Measurements from ENCODE around the gene EML4.

The EML4 gene

DNA sequence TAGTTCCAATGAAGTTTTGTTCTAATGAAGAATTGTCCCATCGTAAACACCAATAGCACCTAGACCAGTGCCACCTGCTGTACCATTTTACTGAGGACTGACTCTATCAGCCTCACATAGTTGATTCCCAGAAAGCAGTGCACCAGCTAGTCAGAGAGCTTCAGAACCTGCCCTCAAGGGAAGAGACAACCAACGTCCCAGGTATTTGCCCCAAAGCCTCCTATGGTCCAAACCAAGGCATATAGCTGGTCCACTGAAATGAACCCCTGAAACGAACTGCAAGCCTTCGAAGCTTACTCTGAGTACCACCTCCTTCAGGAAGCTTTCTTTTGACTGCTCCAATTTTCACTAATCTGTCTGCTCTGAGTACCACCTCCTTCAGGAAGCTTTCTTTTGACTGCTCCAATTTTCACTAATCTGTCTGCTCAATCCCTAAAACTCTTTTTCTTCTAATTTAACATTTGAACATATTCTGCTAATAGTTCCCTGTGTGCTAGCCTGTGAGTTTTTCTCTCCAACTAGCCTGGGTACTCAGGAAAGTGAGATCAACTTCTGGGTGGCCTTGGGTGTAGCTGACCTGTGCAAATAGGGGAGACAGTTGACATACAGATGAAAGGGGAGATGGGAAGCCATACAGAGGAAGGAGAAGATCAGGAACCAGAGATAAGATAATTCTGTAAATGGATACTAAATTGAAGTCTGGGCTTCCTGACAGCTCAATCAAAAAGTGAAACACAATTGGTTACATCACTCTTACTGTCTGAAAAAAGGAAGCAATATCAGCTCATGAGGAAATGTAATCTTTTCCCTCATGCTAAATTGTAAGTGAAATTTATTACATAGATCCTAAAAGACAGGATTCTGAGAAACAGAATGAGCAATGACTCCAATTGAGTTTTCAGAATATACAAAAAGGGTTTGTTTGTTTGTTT lies 33.5 kb upstream of the EML4 start:
- no peaks in the 10 kb centered on the region for H3K9me3 ChIP-seq (replicated peaks in 1 of 11)
- H3K27me3 ChIP-seq: peaks cover 0 to 6% (median 0%) of the 10 kb centered on the region in 11 experiments; a peak in 1 of 22 replicates
- peak overlapping the region in 1 of 11 experiments; percentile 5; a peak in 1 of 22 replicates for H3K9ac ChIP-seq
- H4K20me1 ChIP-seq: no peaks in the 10 kb centered on the region
- no peak for TF ChIP-seq Cebpa-rat (IDR thresholded peaks at IDR 0.05)
- H3K36me3 ChIP-seq: no peaks in the 10 kb centered on the region
- H3K27ac ChIP-seq: peak overlapping the region in 6 of 11 experiments; percentile 2 to 44 (median 24); a peak in 6 of 22 replicates
- peaks cover 58 to 89% (median 67%) of the 10 kb centered on the region in 10 experiments for H3K4me1 ChIP-seq
- no peak overlapping the region for H3K4me3 ChIP-seq
- H3K4me2 ChIP-seq: peak overlapping the region; percentile 48 to 83 (median 76)

DNA sequence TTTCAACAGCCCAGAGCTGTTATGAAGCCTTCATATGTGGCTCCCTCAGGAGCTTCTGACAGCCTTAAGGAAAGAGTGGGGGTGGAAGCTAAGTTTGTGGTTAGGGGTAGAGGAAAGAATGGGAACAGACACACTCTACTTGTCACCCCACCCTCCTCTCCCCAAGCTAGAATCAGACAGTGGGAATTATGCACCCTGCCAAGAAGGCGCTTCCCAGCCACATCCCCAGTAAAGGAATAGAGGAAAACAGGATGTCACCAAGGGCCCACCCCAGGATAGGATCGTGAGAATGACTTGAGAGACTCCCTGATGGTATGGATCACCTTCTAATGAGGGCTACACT lies 32.4 kb upstream of the EML4 start:
- peak overlapping the region; percentile 48 to 83 (median 76) for H3K4me2 ChIP-seq
- H4K20me1 ChIP-seq: no peaks in the 10 kb centered on the region
- H3K4me3 ChIP-seq: no peak overlapping the region
- H3K4me1 ChIP-seq: peaks cover 64 to 97% (median 72%) of the 10 kb centered on the region in 10 experiments
- H3K27ac ChIP-seq: peak overlapping the region in 1 of 11 experiments; percentile 44; a peak in 3 of 22 replicates
- 0 out of 22 replicates have a peak overlapping the region, but pooled peaks of 1 of the 11 experiments have one; percentile 18 for H3K9ac ChIP-seq
- peaks cover 0 to 6% (median 0%) of the 10 kb centered on the region in 11 experiments; a peak in 1 of 22 replicates for H3K27me3 ChIP-seq
- no peaks in the 10 kb centered on the region for H3K9me3 ChIP-seq (replicated peaks in 1 of 11)
- H3K36me3 ChIP-seq: no peaks in the 10 kb centered on the region
- TF ChIP-seq Cebpa-rat (IDR thresholded peaks at IDR 0.05): no peak

DNA sequence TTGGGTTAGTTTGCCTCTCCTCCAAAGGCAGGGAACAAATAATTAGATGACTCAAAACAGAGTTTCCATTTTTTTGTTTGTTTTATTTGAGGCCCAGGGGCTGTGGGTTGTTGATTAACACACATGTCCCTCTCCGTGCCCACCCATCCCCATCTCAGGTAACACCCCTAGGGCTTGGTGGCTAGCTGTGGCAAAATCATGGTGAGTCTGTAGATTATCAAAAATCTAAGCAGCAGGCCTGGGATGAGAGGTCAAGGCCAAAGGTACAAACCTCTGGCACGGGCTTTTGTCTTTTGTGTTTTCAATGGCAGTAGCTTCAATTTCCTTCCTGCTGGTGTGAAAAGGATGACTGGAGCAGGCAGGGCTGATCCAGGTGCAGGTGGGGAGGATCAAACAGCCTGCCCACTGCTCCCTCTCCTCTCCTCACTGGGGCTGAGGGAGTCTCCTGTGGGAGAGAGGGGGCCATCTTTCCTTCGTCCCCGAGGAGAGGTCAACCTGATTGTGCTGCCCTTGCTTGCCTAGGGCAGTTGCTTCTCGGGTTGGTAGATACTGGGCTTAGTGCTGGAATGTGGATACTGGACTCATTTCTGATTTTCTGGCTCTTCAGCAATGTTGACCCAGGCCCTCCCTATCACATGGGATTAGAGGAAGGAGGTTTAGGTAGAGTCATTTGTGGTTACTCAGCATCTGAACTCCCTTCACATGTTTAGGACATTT lies 31.9 kb upstream of the EML4 start:
- Histone ChIP-seq H3K36me3 (no peaks in the 10 kb centered on the region), H3K27ac (no peak overlapping the region), H3K4me2 (peak overlapping the region; percentile 48 to 83 (median 76)), H3K4me1 (peaks cover 64 to 97% (median 72%) of the 10 kb centered on the region in 10 experiments), H3K9ac (0 out of 22 replicates have a peak overlapping the region, but pooled peaks of 1 of the 11 experiments have one; percentile 18), H3K4me3 (no peak overlapping the region), H3K27me3 (peaks cover 0 to 6% (median 0%) of the 10 kb centered on the region in 11 experiments; a peak in 1 of 22 replicates), H4K20me1 (no peaks in the 10 kb centered on the region), H3K9me3 (replicated peaks in 1 of 11) (no peaks in the 10 kb centered on the region)
- TF ChIP-seq Cebpa-rat (IDR thresholded peaks at IDR 0.05): no peak

DNA sequence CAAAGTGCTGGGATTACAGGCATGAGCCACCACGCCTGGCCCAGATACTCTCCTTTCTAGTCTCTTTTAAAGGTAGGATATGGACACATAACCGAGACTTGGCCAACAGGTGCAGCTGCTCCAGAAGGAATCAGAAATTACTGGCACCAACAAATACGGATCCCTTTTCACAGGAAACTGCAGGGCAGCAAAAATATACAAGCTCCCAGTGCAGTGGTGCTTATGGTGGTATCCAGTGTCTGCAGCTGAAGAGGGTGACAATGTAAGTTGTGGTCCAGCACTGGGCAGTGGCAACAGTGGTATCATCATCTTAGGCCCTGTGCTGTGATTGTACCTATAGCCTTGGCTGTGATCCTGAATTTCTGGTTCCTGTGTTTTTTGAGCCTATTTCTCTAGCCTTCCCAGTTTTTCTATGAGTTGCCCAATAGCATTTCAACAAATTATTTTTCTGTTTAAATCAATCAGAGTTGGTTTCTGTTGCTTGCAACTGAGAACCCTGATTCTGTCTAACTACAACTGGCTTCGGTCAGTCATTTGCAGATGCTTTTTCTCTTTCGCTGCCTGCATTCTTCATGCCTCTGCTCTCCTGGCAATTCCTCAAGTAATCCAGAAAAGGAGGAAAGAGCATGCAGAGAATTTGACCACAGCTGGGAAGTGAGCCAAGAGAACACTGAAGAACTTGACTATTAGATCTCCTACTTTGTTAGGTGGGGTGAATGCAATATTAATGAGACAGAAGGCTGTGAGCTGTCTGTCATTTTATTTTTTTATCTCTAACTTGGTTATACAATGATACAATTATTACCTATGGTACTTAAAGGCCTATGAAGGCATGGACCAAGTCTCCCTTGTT lies 30.8 kb upstream of the EML4 start:
- Histone ChIP-seq H3K4me3 (no peak overlapping the region), H3K27ac (no peak overlapping the region), H3K4me1 (peaks cover 61 to 96% (median 70%) of the 10 kb centered on the region in 10 experiments), H3K27me3 (peaks cover 0 to 6% (median 0%) of the 10 kb centered on the region in 11 experiments; a peak in 1 of 22 replicates), H3K4me2 (peak overlapping the region in 3 of 11 experiments; percentile 2 to 24 (median 12); a peak in 4 of 22 replicates), H3K9ac (no peak overlapping the region), H3K36me3 (no peaks in the 10 kb centered on the region), H4K20me1 (no peaks in the 10 kb centered on the region), H3K9me3 (replicated peaks in 1 of 11) (no peaks in the 10 kb centered on the region)
- no peak for TF ChIP-seq Cebpa-rat (IDR thresholded peaks at IDR 0.05)

DNA sequence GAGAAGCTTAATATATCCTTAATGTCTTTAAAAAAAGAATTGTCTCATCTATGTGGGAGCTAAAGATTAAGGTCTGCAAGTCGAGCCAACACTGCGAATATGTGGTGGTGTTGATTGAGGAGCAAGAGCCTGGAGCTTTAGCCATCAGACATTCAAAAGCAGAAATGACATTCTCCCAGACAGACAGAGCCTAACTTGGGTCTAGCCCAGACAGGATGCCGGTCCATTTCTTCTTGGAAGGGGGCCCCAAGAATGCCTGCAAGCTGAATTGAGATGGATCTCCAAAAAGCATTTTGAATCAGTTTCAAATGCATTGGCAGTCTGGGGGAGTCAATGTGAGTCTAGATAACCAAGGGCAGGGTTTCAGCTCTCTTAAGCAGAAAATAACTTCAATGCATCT lies 30.1 kb upstream of the EML4 start:
- Histone ChIP-seq H3K4me3 (no peak overlapping the region), H3K9ac (no peak overlapping the region), H3K27ac (no peak overlapping the region)

DNA sequence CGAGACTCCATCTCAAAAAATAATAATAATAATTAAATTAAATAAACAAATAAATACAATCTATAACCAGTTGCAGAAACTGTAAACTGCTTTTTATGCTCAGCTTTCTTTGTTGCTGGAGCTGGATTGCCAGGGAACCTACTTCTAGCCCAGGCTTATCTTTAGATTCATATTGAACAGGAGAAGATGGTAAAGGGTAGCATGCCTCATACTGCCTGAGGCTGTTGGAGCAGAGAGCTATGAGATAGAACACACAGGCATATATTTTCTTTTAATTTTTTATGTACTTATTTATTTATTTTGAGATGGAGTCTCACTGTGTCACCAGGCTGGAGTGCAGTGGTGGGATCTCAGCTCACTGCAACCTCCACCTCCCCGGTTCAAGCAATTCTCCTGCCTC lies 28.7 kb upstream of the EML4 start:
- no peak overlapping the region for H3K27ac ChIP-seq
- H3K4me2 ChIP-seq: peak overlapping the region in 4 of 11 experiments; percentile 86 to 95 (median 91); a peak in 8 of 22 replicates
- peaks cover 42 to 75% (median 50%) of the 10 kb centered on the region in 10 experiments for H3K4me1 ChIP-seq

More for the DNA sequence above, 30.1 kb upstream of the EML4 start:
- Histone ChIP-seq H3K9me3 (replicated peaks in 1 of 11) (no peaks in the 10 kb centered on the region), H4K20me1 (no peaks in the 10 kb centered on the region), H3K27me3 (no peaks in the 10 kb centered on the region), H3K4me1 (peaks cover 54 to 88% (median 63%) of the 10 kb centered on the region in 10 experiments), H3K4me2 (peak overlapping the region in 3 of 11 experiments; percentile 2 to 24 (median 12); a peak in 4 of 22 replicates), H3K36me3 (no peaks in the 10 kb centered on the region)
- TF ChIP-seq Cebpa-rat (IDR thresholded peaks at IDR 0.05): no peak

DNA sequence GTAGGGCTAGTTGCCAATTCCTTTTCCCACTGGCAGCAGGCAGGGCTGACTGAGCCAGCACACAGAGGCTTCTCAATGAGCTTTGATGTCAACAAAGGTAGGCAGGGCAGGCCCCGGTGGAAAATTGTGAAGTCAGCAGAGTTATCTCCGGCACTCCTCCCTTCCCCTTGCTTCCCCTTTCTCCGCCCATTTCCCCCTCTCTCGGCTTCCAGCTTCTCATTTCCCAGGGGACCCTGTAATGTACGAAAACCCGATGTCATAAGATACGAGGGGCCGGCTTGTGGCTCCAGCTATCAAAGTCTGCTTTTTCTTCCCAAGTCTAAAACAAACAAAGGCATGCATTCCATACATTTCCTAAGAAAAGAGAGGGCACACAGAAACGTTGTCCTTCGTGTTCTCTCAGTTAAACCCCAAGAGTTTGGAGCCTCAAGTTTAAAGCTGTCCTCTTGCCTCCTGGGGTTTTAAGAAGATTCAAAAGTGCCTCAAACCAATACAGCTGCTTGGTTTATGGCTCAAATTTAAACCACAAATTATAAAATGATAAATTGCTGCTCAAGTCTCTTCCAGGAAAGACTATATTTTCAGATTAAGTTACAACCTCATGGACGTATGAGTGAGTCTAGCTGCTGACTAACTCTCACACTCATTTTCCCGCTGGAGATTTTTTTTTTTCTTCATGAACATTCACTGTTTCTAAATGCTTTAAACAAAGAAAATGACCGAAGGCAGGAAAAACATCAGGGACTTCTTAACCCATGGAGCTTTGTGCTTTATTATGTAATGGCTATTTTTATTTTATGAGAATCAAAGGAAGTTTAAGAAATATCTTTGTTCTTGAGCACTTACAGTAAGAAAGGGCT lies 27.2 kb upstream of the EML4 start:
- H3K27ac ChIP-seq: peak overlapping the region; percentile 32 to 70 (median 58); a peak in 21 of 22 replicates
- H3K27me3 ChIP-seq: no peaks in the 10 kb centered on the region
- H3K4me2 ChIP-seq: peak overlapping the region; percentile 77 to 95 (median 86)
- H3K4me1 ChIP-seq: peaks cover 27 to 61% (median 35%) of the 10 kb centered on the region in 10 experiments
- no peaks in the 10 kb centered on the region for H4K20me1 ChIP-seq
- H3K36me3 ChIP-seq: no peaks in the 10 kb centered on the region
- peak overlapping the region; percentile 25 to 67 (median 53); a peak in 19 of 22 replicates for H3K9ac ChIP-seq
- TF ChIP-seq Cebpa-rat (IDR thresholded peaks at IDR 0.05): no peak
- no peaks in the 10 kb centered on the region for H3K9me3 ChIP-seq (replicated peaks in 1 of 11)
- peak overlapping the region; percentile 8 to 50 (median 36); a peak in 13 of 20 replicates for H3K4me3 ChIP-seq

More for the DNA sequence above, 28.7 kb upstream of the EML4 start:
- Histone ChIP-seq H4K20me1 (no peaks in the 10 kb centered on the region), H3K4me3 (no peak overlapping the region), H3K9ac (no peak overlapping the region), H3K27me3 (no peaks in the 10 kb centered on the region), H3K9me3 (replicated peaks in 1 of 11) (no peaks in the 10 kb centered on the region), H3K36me3 (no peaks in the 10 kb centered on the region)
- TF ChIP-seq Cebpa-rat (IDR thresholded peaks at IDR 0.05): no peak
